ENCODE data around the gene ADAMTS14. TPM values are rescaled to one million over a fixed set of nuclear protein-coding genes. Genes with fewer than 3 reads are reported as not detected.

ADAMTS14 gene
- total RNA-seq, 1 donor from 2014 or later: 1.3 TPM

GRCh38 chr10:70753841-70754621 is 81.7 kb downstream of the ADAMTS14 start:
- DNase-seq (ENCODE audit: low read depth): peak; percentile 69
- no peaks in the 10 kb centered on the region for H3K27me3 ChIP-seq (ENCODE audit: control insufficient read depth, insufficient read depth, low read length)
- H3K36me3 ChIP-seq (ENCODE audit: control insufficient read depth, insufficient read depth, low read length): no peaks in the 10 kb centered on the region
- no peak for TF ChIP-seq CTCF (IDR thresholded peaks at IDR 0.05; ENCODE audit: insufficient read depth, low read length, poor library complexity, severe bottlenecking)
- H3K4me3 ChIP-seq (ENCODE audit: low read depth, low read length): no peak overlapping the region

- DNase-seq (ENCODE audit: low read depth): peak; percentile 18
- TF ChIP-seq CTCF (IDR thresholded peaks at IDR 0.05; ENCODE audit: insufficient read depth, low read length, poor library complexity, severe bottlenecking): no peak
Measured at GRCh38 chr10:70756700-70757360, 84.5 kb downstream of the ADAMTS14 start.

GRCh38 chr10:70757856-70758255 is 85.5 kb downstream of the ADAMTS14 start:
- Histone ChIP-seq H3K36me3 (ENCODE audit: control insufficient read depth, insufficient read depth, low read length) (no peaks in the 10 kb centered on the region), H3K4me3 (ENCODE audit: low read depth, low read length) (no peak overlapping the region), H3K27me3 (ENCODE audit: control insufficient read depth, insufficient read depth, low read length) (peaks cover 10% of the 10 kb centered on the region)
- DNase-seq (ENCODE audit: low read depth): no peak
- TF ChIP-seq CTCF (IDR thresholded peaks at IDR 0.05; ENCODE audit: insufficient read depth, low read length, poor library complexity, severe bottlenecking): no peak

More at GRCh38 chr10:70756700-70757360, 84.5 kb downstream of the ADAMTS14 start:
- Histone ChIP-seq H3K27me3 (ENCODE audit: control insufficient read depth, insufficient read depth, low read length) (peaks cover 10% of the 10 kb centered on the region), H3K36me3 (ENCODE audit: control insufficient read depth, insufficient read depth, low read length) (no peaks in the 10 kb centered on the region), H3K4me3 (ENCODE audit: low read depth, low read length) (no peak overlapping the region)

- DNase-seq (ENCODE audit: low read depth): peak; percentile 31
- peaks cover 10% of the 10 kb centered on the region for H3K27me3 ChIP-seq (ENCODE audit: control insufficient read depth, insufficient read depth, low read length)
- no peaks in the 10 kb centered on the region for H3K36me3 ChIP-seq (ENCODE audit: control insufficient read depth, insufficient read depth, low read length)
- H3K4me3 ChIP-seq (ENCODE audit: low read depth, low read length): no peak overlapping the region
- TF ChIP-seq CTCF (IDR thresholded peaks at IDR 0.05; ENCODE audit: insufficient read depth, low read length, poor library complexity, severe bottlenecking): peak; percentile 78
Measured at GRCh38 chr10:70758757-70759514, 86.6 kb downstream of the ADAMTS14 start.

- TF ChIP-seq CTCF (IDR thresholded peaks at IDR 0.05; ENCODE audit: insufficient read depth, low read length, poor library complexity, severe bottlenecking): no peak
- Histone ChIP-seq H3K27me3 (ENCODE audit: control insufficient read depth, insufficient read depth, low read length) (peaks cover 10% of the 10 kb centered on the region), H3K4me3 (ENCODE audit: low read depth, low read length) (no peak overlapping the region), H3K36me3 (ENCODE audit: control insufficient read depth, insufficient read depth, low read length) (no peaks in the 10 kb centered on the region)
- no peak for DNase-seq (ENCODE audit: low read depth)
Measured at GRCh38 chr10:70759781-70760180, 87.5 kb downstream of the ADAMTS14 start.

All from kidney epithelial cell (primary cell).